Chondrocyte (in vitro differentiated cells): Measurements from ENCODE around the gene KCNF1. TPM values are rescaled to one million over a fixed set of nuclear protein-coding genes. Genes with fewer than 3 reads are reported as not detected.

Experiments used
- DNase-seq: peaks from one replicate; pipeline ENCODE4 v3.0.0; 2021; ENCODE audit warnings: mixed read lengths, low spot score
- H3K27ac Mint-ChIP-seq: one replicate; pipeline ENCODE4 v1.8.0; 2021; ENCODE audit warnings: mild to moderate bottlenecking, moderate library complexity, mixed read lengths; ENCODE audit not compliant: unreplicated experiment
- H3K27me3 Mint-ChIP-seq: 2 replicates; pipeline ENCODE4 v1.8.0; 2021; ENCODE audit warnings: low read depth, mixed read lengths
- H3K36me3 Mint-ChIP-seq: 2 replicates; pipeline ENCODE4 v1.8.0; 2021; ENCODE audit warnings: low read depth, mixed read lengths
- H3K4me1 Mint-ChIP-seq: 2 replicates; pipeline ENCODE4 v1.8.0; 2021; ENCODE audit warnings: low read depth, mild to moderate bottlenecking, mixed read lengths
- H3K4me3 Mint-ChIP-seq: one replicate; pipeline ENCODE4 v1.8.0; 2021; ENCODE audit warnings: mild to moderate bottlenecking, moderate library complexity, mixed read lengths; ENCODE audit not compliant: unreplicated experiment
- H3K9me3 Mint-ChIP-seq: 2 replicates; pipeline ENCODE4 v1.8.0; 2021; ENCODE audit warnings: low read depth, mixed read lengths
- CTCF ChIP-seq: fragments of 200-600 bp; sonication (generic); IDR thresholded peaks from 2 replicates; pipeline ENCODE4 v1.5.0; 2021; ENCODE audit warnings: antibody characterized with exemption, mild to moderate bottlenecking, moderate library complexity
- total RNA-seq: library from RNA; stranded (reverse); gene quantifications from 3 replicates; pipeline ENCODE4 v1.2.1, GENCODE V29; 2021

Gene KCNF1
- total RNA-seq, 1 donor from 2014 or later, result not detected

GRCh38 chr2:10918661-10919409 is 7.1 kb downstream of the KCNF1 start:
- Mint-ChIP-seq H3K27me3 (peaks cover 10% of the 10 kb centered on the region), H3K27ac (no peak overlapping the region), H3K9me3 (peaks cover 2% of the 10 kb centered on the region), H3K4me1 (no peaks in the 10 kb centered on the region), H3K4me3 (no peak overlapping the region), H3K36me3 (no peaks in the 10 kb centered on the region)
- TF ChIP-seq CTCF, result no peak
- peak; percentile 50 for DNase-seq

GRCh38 chr2:10919410-10919770 is 7.7 kb downstream of the KCNF1 start:
- Mint-ChIP-seq H3K36me3 (no peaks in the 10 kb centered on the region), H3K4me1 (no peaks in the 10 kb centered on the region), H3K27ac (no peak overlapping the region), H3K9me3 (peaks cover 2% of the 10 kb centered on the region), H3K27me3 (peaks cover 10% of the 10 kb centered on the region), H3K4me3 (no peak overlapping the region)
- no peak for DNase-seq
- TF ChIP-seq CTCF, result no peak

GRCh38 chr2:10919771-10920621 is 8.3 kb downstream of the KCNF1 start:
- Mint-ChIP-seq H3K27me3 (peaks cover 10% of the 10 kb centered on the region), H3K36me3 (no peaks in the 10 kb centered on the region), H3K4me3 (no peak overlapping the region), H3K9me3 (peaks cover 2% of the 10 kb centered on the region), H3K4me1 (no peaks in the 10 kb centered on the region), H3K27ac (no peak overlapping the region)
- no peak for TF ChIP-seq CTCF
- peak; percentile 70 for DNase-seq

GRCh38 chr2:10920764-10921388 is 9.1 kb downstream of the KCNF1 start:
- peaks cover 2% of the 10 kb centered on the region for H3K9me3 Mint-ChIP-seq
- no peak for TF ChIP-seq CTCF
- no peak overlapping the region for H3K27ac Mint-ChIP-seq
- H3K36me3 Mint-ChIP-seq, result no peaks in the 10 kb centered on the region
- peaks cover 10% of the 10 kb centered on the region for H3K27me3 Mint-ChIP-seq
- DNase-seq, result peak; percentile 81
- H3K4me3 Mint-ChIP-seq, result no peak overlapping the region
- no peaks in the 10 kb centered on the region for H3K4me1 Mint-ChIP-seq

GRCh38 chr2:10921525-10921924 is 9.8 kb downstream of the KCNF1 start:
- DNase-seq, result peak; percentile 73
- Mint-ChIP-seq H3K27ac (no peak overlapping the region), H3K4me1 (no peaks in the 10 kb centered on the region), H3K4me3 (no peak overlapping the region), H3K27me3 (peaks cover 14% of the 10 kb centered on the region), H3K36me3 (no peaks in the 10 kb centered on the region), H3K9me3 (peaks cover 2% of the 10 kb centered on the region)
- TF ChIP-seq CTCF, result no peak
